H9 (cell line): ENCODE data around the gene EFCAB12. TPM values are rescaled to one million over a fixed set of nuclear protein-coding genes. Genes with fewer than 3 reads are reported as not detected.

ENCODE experiments used
- DNase-seq: peaks from one replicate; pipeline ENCODE4 v3.0.0-alpha.2; 2017
- H2AFZ ChIP-seq: one replicate; pipeline ENCODE4 v1.6.1; 2013; ENCODE audit warnings: mild to moderate bottlenecking, low read length, control low read depth, moderate library complexity
- H2AK5ac ChIP-seq: 2 replicates; pipeline ENCODE4 v1.6.1; 2013; ENCODE audit warnings: low read length, control low read depth, mixed read lengths; ENCODE audit not compliant: insufficient read length
- H2BK120ac ChIP-seq: one replicate; pipeline ENCODE4 v1.6.1; 2013; ENCODE audit warnings: low read depth, mild to moderate bottlenecking, low read length, control low read depth, inconsistent platforms; ENCODE audit not compliant: poor library complexity, severe bottlenecking
- H2BK12ac ChIP-seq: 2 replicates; pipeline ENCODE4 v1.6.1; 2013; ENCODE audit warnings: low read length, control low read depth, mixed read lengths, low read depth; ENCODE audit not compliant: insufficient read length
- H2BK15ac ChIP-seq: 2 replicates; pipeline ENCODE4 v1.6.1; 2013; ENCODE audit warnings: low read depth, low read length, control low read depth
- H2BK20ac ChIP-seq: one replicate; pipeline ENCODE4 v1.6.1; 2013; ENCODE audit warnings: low read depth, mild to moderate bottlenecking, low read length, control low read depth, inconsistent platforms; ENCODE audit not compliant: poor library complexity, severe bottlenecking
- H2BK5ac ChIP-seq: 2 replicates; pipeline ENCODE4 v1.6.1; 2013; ENCODE audit warnings: low read length, control low read depth, mixed read lengths; ENCODE audit not compliant: insufficient read length
- H3K14ac ChIP-seq: 2 replicates; pipeline ENCODE4 v1.6.1; 2013; ENCODE audit warnings: low read length, control low read depth; ENCODE audit not compliant: insufficient read depth
- H3K18ac ChIP-seq: 2 replicates; pipeline ENCODE4 v1.6.1; 2013; ENCODE audit warnings: low read depth, mild to moderate bottlenecking, mixed read lengths, low read length, control low read depth; ENCODE audit not compliant: insufficient read length
- H3K23ac ChIP-seq: 2 replicates; pipeline ENCODE4 v1.6.1; 2013; ENCODE audit warnings: low read length, control low read depth, mixed read lengths, low read depth; ENCODE audit not compliant: insufficient read length
- H3K23me2 ChIP-seq: 2 replicates; pipeline ENCODE4 v1.6.1; 2013; ENCODE audit warnings: low read depth, mild to moderate bottlenecking, mixed read lengths, low read length, control low read depth; ENCODE audit not compliant: insufficient read length, poor library complexity, severe bottlenecking
- H3K27ac ChIP-seq: 2 replicates; pipeline ENCODE4 v1.5.1; 2013; ENCODE audit warnings: low read length, control low read depth, mixed read lengths, low read depth; ENCODE audit not compliant: insufficient read length
- H3K27me3 ChIP-seq: 2 replicates; pipeline ENCODE4 v1.6.1; 2013; ENCODE audit warnings: low read length, control low read depth, inconsistent platforms; ENCODE audit not compliant: insufficient read depth
- H3K4ac ChIP-seq: 2 replicates; pipeline ENCODE4 v1.6.1; 2013; ENCODE audit warnings: low read depth, mild to moderate bottlenecking, control low read depth, inconsistent platforms, low read length, moderate library complexity
- H3K4me1 ChIP-seq: 2 replicates; pipeline ENCODE4 v1.6.1; 2013; ENCODE audit warnings: low read length, control low read depth, inconsistent platforms; ENCODE audit not compliant: insufficient read depth
- H3K4me2 ChIP-seq: 2 replicates; pipeline ENCODE4 v1.6.1; 2013; ENCODE audit warnings: low read length, control low read depth, mixed read lengths; ENCODE audit not compliant: insufficient read length, insufficient read depth
- H3K56ac ChIP-seq: 2 replicates; pipeline ENCODE4 v1.6.1; 2013; ENCODE audit warnings: low read depth, mild to moderate bottlenecking, mixed read lengths, low read length, control low read depth; ENCODE audit not compliant: insufficient read length
- H3K79me1 ChIP-seq: 2 replicates; pipeline ENCODE4 v1.6.1; 2013; ENCODE audit warnings: low read depth, mild to moderate bottlenecking, moderate library complexity, low read length, control low read depth, inconsistent platforms; ENCODE audit not compliant: insufficient read depth, poor library complexity, severe bottlenecking
- H3K79me2 ChIP-seq: 2 replicates; pipeline ENCODE4 v1.6.1; 2013; ENCODE audit warnings: low read length, control low read depth, inconsistent platforms; ENCODE audit not compliant: insufficient read depth
- H3K9ac ChIP-seq: 2 replicates; pipeline ENCODE4 v1.6.1; 2013; ENCODE audit warnings: low read length, control low read depth, mixed read lengths; ENCODE audit not compliant: insufficient read length; ENCODE audit errors: extremely low read depth
- H3K9me3 ChIP-seq: one replicate; pipeline ENCODE4 v1.6.1; 2013; ENCODE audit warnings: low read depth, low read length, inconsistent platforms; ENCODE audit not compliant: control insufficient read depth
- H3T11ph ChIP-seq: one replicate; pipeline ENCODE4 v1.6.1; 2013; ENCODE audit warnings: mild to moderate bottlenecking, low read length, control low read depth, inconsistent platforms
- H4K20me1 ChIP-seq: one replicate; pipeline ENCODE4 v1.6.1; 2013; ENCODE audit not compliant: control insufficient read depth, insufficient read length, insufficient read depth
- H4K5ac ChIP-seq: 2 replicates; pipeline ENCODE4 v1.6.1; 2013; ENCODE audit warnings: low read depth, mild to moderate bottlenecking, mixed read lengths, low read length, control low read depth; ENCODE audit not compliant: insufficient read length
- H4K8ac ChIP-seq: replicated peaks from 2 replicates; pipeline ENCODE4 v1.6.1; 2013; ENCODE audit warnings: low read length, control low read depth, mixed read lengths, low read depth; ENCODE audit not compliant: insufficient read length
- H4K91ac ChIP-seq: 2 replicates; pipeline ENCODE4 v1.6.1; 2013; ENCODE audit warnings: low read depth, mild to moderate bottlenecking, moderate library complexity, mixed read lengths, low read length, control low read depth; ENCODE audit not compliant: insufficient read length
- H3K27ac Mint-ChIP-seq, 3 experiments: 2 replicates in 2 of 3; 3 replicates in 1 of 3; pipeline ENCODE4 v1.8.0; 2020 to 2021; ENCODE audit warnings: mixed read lengths in 3 of 3, mild to moderate bottlenecking in 1 of 3, moderate library complexity in 1 of 3
- H3K27me3 Mint-ChIP-seq: 2 replicates; pipeline ENCODE4 v1.8.0; 2021; ENCODE audit warnings: low read depth, mild to moderate bottlenecking, moderate library complexity, mixed read lengths
- H3K36me3 Mint-ChIP-seq, 3 experiments: 2 replicates in 2 of 3; 3 replicates in 1 of 3; pipeline ENCODE4 v1.8.0; 2020 to 2021; ENCODE audit warnings: low read depth in 3 of 3, mixed read lengths in 3 of 3; ENCODE audit not compliant: insufficient read depth in 1 of 3
- H3K4me1 Mint-ChIP-seq, 2 experiments: 2 replicates each; pipeline ENCODE4 v1.8.0; 2020; ENCODE audit warnings: mixed read lengths in 2 of 2
- H3K4me3 Mint-ChIP-seq, 2 experiments: 2 replicates in 1 of 2; 3 replicates in 1 of 2; pipeline ENCODE4 v1.8.0; 2020 to 2021; ENCODE audit warnings: mild to moderate bottlenecking in 2 of 2, mixed read lengths in 2 of 2, moderate library complexity in 1 of 2
- H3K9me3 Mint-ChIP-seq, 2 experiments: 2 replicates in 1 of 2; 3 replicates in 1 of 2; pipeline ENCODE4 v1.8.0; 2020; ENCODE audit warnings: mild to moderate bottlenecking in 2 of 2, mixed read lengths in 2 of 2, moderate library complexity in 1 of 2
- CTCF ChIP-seq: fragments of 200-600 bp; sonication (generic); conservative IDR thresholded peaks from 3 replicates; pipeline ENCODE4 v1.8.0; 2021; ENCODE audit warnings: antibody characterized with exemption, mild to moderate bottlenecking
- WGBS: extraction: QIAGEN DNeasy Blood & Tissue Kit; methylation state at CpG from one replicate; pipeline ENCODE4 v1.1.7; 2013; ENCODE audit warnings: missing lambda C conversion rate, low lambda C conversion rate, mixed read lengths; ENCODE audit not compliant: insufficient read length; ENCODE audit errors: extremely low coverage; 5-methylcytosine and 5-hydroxymethylcytosine counted together
- total RNA-seq: library from RNA; stranded (reverse); gene quantifications from 2 replicates; pipeline ENCODE4 v1.2.1, GENCODE V29; 2021

EFCAB12 gene
- total RNA-seq, 1 experiment from 2014 or later = 0.28 TPM

GRCh38 chr3:129473067-129473768 is 44.8 kb upstream of the EFCAB12 start:
- Histone ChIP-seq H2BK20ac (no peak overlapping the region), H3K18ac (no peak overlapping the region), H3K79me1 (no peaks in the 10 kb centered on the region), H3T11ph (no peak overlapping the region), H2AK5ac (no peak overlapping the region), H3K27ac (no peak overlapping the region), H2BK5ac (no peak overlapping the region), H3K27me3 (no peaks in the 10 kb centered on the region), H3K23ac (no peak overlapping the region), H4K8ac (no peak overlapping the region), H4K20me1 (no peaks in the 10 kb centered on the region), H3K14ac (no peak overlapping the region), H3K4me1 (no peaks in the 10 kb centered on the region), H2BK12ac (no peak overlapping the region), H3K9me3 (no peaks in the 10 kb centered on the region), H2BK120ac (no peak overlapping the region), H2AFZ (no peak overlapping the region), H3K4ac (no peak overlapping the region), H4K91ac (no peak overlapping the region), H3K79me2 (no peaks in the 10 kb centered on the region), H3K4me2 (no peak overlapping the region), H3K56ac (no peak overlapping the region), H4K5ac (no peak overlapping the region), H2BK15ac (no peak overlapping the region), H3K23me2 (no peaks in the 10 kb centered on the region), H3K9ac (no peak overlapping the region)
- Mint-ChIP-seq H3K4me3 (no peak overlapping the region), H3K27me3 (no peaks in the 10 kb centered on the region), H3K36me3 (peaks cover 2 to 29% (median 20%) of the 10 kb centered on the region in 3 experiments; a peak in 5 of 7 replicates), H3K9me3 (no peaks in the 10 kb centered on the region), H3K4me1 (no peaks in the 10 kb centered on the region), H3K27ac (no peak overlapping the region)
- no CpG with 5 or more reads among the region's 4 CpGs for WGBS
- DNase-seq = no peak
- TF ChIP-seq CTCF = no peak
